Heart right ventricle (tissue), 16 donors: ENCODE data around the gene NEK11. TPM values are rescaled to one million over a fixed set of nuclear protein-coding genes. Genes with fewer than 3 reads are reported as not detected.

Experiments used
- ATAC-seq, 8 donors: fragments of 200-7000 bp; cut with Tn5 transposase; one replicate each; pipeline ENCODE4 v1.9.1; 2020; ENCODE audit warnings: mild to moderate bottlenecking in 8 of 8, moderate library complexity in 8 of 8, moderate number of reproducible peaks in 1 of 8
- DNase-seq, 2 donors: peaks; one replicate each; pipeline ENCODE4 v3.0.0-alpha.2; 2020
- H3K27ac ChIP-seq, 10 donors: fragments of 200-600 bp; sonication (generic) in 2 of 10; one replicate each; pipeline versions ENCODE4 v1.5.0 to v1.8.0; 2020 to 2022; ENCODE audit warnings: mild to moderate bottlenecking in 3 of 10
- H3K27me3 ChIP-seq, 7 donors: fragments of 200-600 bp; one replicate each; pipeline ENCODE4 v1.8.0; 2021 to 2022; ENCODE audit warnings: mild to moderate bottlenecking in 2 of 7
- H3K36me3 ChIP-seq, 9 donors: fragments of 200-600 bp; sonication (generic) in 1 of 9; one replicate each; pipeline versions ENCODE4 v1.5.0 to v1.8.0; 2020 to 2022; ENCODE audit warnings: mild to moderate bottlenecking in 2 of 9
- H3K4me1 ChIP-seq, 9 donors: fragments of 200-600 bp; sonication (generic) in 1 of 9; one replicate each; pipeline versions ENCODE4 v1.5.0 to v1.8.0; 2020 to 2022; ENCODE audit warnings: mild to moderate bottlenecking in 4 of 9
- H3K4me3 ChIP-seq, 10 donors: fragments of 200-600 bp; sonication (generic) in 2 of 10; one replicate each; pipeline versions ENCODE4 v1.5.0 to v1.8.0; 2020 to 2022; ENCODE audit warnings: mild to moderate bottlenecking in 7 of 10, moderate library complexity in 2 of 10
- H3K9me3 ChIP-seq, 11 donors: fragments of 200-600 bp in 10 of 11; sonication (generic) in 2 of 11; one replicate each; pipeline versions ENCODE4 v1.5.0 to v1.8.0; 2013 to 2022; ENCODE audit warnings: mild to moderate bottlenecking in 2 of 11, control low read depth in 1 of 11, moderate library complexity in 1 of 11
- CTCF ChIP-seq, 9 donors: fragments of 200-600 bp; sonication (generic) in 2 of 9; IDR thresholded peaks; one replicate each; pipeline versions ENCODE4 v1.5.0 to v1.8.0; 2021 to 2022; ENCODE audit warnings: antibody characterized with exemption in 9 of 9, mild to moderate bottlenecking in 5 of 9, moderate library complexity in 1 of 9
- WGBS, 2 donors: extraction: QIAGEN DNeasy Blood & Tissue Kit; methylation state at CpG; one replicate each; pipeline ENCODE4 v1.1.7; 2013; ENCODE audit warnings: inconsistent platforms in 1 of 2; 5-methylcytosine and 5-hydroxymethylcytosine counted together
- intact Hi-C, 10 donors: fragments of 100-400 bp; cut with DNase I; formaldehyde crosslinking; loops; one replicate each; pipeline versions ENCODE4 v1.11.1 to v1.14.2; 2022
- polyA plus RNA-seq, 2 donors: library from polyadenylated mRNA; stranded (reverse); fragments of 200-250 nt; gene quantifications; one replicate each; pipeline ENCODE4 v1.2.3, GENCODE V29; 2013
- total RNA-seq, 10 donors: library from RNA; stranded (reverse); fragmentation: NEBNext Ultra II Directional in 3 of 10; extraction: Animal tissue kit (Norgen Biotek cat#: 25700) in 3 of 10; gene quantifications; one replicate each; pipeline versions ENCODE4 v1.2.1 to v1.2.4, GENCODE V29; 2021 to 2023
- donor health status: Arrhythmogenic right ventricular cardiomyopathy.
- donor health status: ischemic (EF 13 %, LVEDD 7.1; RV severe dilation, severe dysfunction).
- donor health status: healthy with polysubstance abuse.
- donor health status: DM: no; HTN: yes; CAD: no.
- donor health status: DM: no; HTN: no; CAD: no.
- donor health status: ischemic (EF 25% LVEDD 6.9; RV normal size, moderate dysfunction).
- donor health status: ischemic (EF 25% LVEDD 5.7; RV mildly dilated, moderate dysfunction).
- donor health status: healthy.
- donor health status: DM: yes; HTN: yes; CAD: no.
- donor health status: Ischemic cardiomyopathy.
- donor health status: ischemic (EF 35%, LVEDD 5.7; RV mildly dilated, moderate dysfunction).
- donor health status: nonischemic (EF 11% LVEDD 7.7; RV severe dilation, severe dysfunction).
- donor health status: DM: yes; HTN: yes; CAD: no.
- donor health status: PGD.
- donor health status: ischemic (EF 29% LVEDD 5.4; RV normal size, mild dysfunction).
- donor health status: nonischemic (EF 23%, LVEDD 6.1; RV moderate dilation, normal function).

The NEK11 gene
- total and polyA plus RNA-seq, 12 donors: 0.88 to 3.7 (median 1.9) TPM

DNA sequence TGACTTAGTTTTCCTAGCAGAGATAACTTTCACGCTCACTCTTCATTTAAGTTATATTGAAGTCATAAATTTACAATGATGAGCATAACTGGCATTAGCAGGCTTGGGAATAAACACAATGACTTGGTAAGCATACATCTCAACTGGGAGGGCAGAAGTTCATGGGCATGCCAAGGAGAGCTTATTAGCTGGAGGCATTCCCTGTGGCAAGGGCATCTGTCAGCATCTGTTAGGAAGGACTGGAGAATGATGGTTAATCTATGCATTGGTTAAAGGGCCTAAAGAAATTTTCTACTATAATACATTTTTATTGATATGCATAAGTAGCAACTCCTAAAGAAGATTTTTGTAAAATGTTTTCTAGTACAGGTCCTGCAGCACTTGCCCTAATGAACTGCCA, 52.4 kb downstream of the NEK11 start:
- no peak for TF ChIP-seq CTCF (IDR thresholded peaks at IDR 0.05)
- H3K9me3 ChIP-seq: no peaks in the 10 kb centered on the region
- no peaks in the 10 kb centered on the region for H3K36me3 ChIP-seq
- no peak for DNase-seq
- 97 to 100% methylated on average over 1 of the region's 1 CpG for WGBS, 2 donors
- H3K4me1 ChIP-seq: peaks cover 0 to 27% (median 6%) of the 10 kb centered on the region in 9 donors
- no peaks in the 10 kb centered on the region for H3K27me3 ChIP-seq
- intact Hi-C loops: no loop called here
- ATAC-seq: no peak
- no peak overlapping the region for H3K27ac ChIP-seq
- no peak overlapping the region for H3K4me3 ChIP-seq

DNA sequence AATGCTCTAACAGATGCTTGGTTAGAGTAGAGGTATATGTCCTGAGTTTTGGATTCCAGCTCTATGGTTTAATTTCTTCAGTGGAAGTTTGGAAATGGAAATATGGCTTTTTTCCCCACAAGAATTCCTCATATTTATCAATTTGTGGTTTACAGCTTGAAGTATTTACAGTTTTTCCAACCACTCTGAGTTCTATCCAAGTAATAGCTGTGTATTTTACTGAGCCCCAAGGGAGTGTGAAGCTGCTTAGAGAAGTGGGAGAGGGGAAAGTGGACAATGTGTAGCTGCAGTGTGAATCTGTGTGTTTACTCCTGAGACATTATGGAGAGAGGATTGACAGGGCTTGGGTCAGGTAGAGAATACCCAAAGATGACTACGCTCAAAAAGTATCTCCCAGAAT, 54.5 kb downstream of the NEK11 start:
- H3K36me3 ChIP-seq: no peaks in the 10 kb centered on the region
- WGBS, 2 donors: 96 to 100% methylated on average over 1 of the region's 1 CpG
- intact Hi-C loops: no loop called here
- TF ChIP-seq CTCF (IDR thresholded peaks at IDR 0.05): no peak
- ATAC-seq (no peak), DNase-seq (no peak)
- no peak overlapping the region for H3K27ac ChIP-seq
- H3K9me3 ChIP-seq: peaks cover 0 to 6% (median 0%) of the 10 kb centered on the region in 11 donors
- no peaks in the 10 kb centered on the region for H3K27me3 ChIP-seq
- H3K4me3 ChIP-seq: no peak overlapping the region
- H3K4me1 ChIP-seq: peaks cover 0 to 15% (median 5%) of the 10 kb centered on the region in 9 donors

GRCh38 chr3:131082246-131082645, 55.6 kb downstream of the NEK11 start:
- Histone ChIP-seq H3K4me3 (no peak overlapping the region), H3K27me3 (no peaks in the 10 kb centered on the region), H3K4me1 (peaks cover 0 to 12% (median 5%) of the 10 kb centered on the region in 9 donors), H3K9me3 (peaks cover 0 to 10% (median 0%) of the 10 kb centered on the region in 11 donors), H3K27ac (no peak overlapping the region), H3K36me3 (no peaks in the 10 kb centered on the region)
- TF ChIP-seq CTCF (IDR thresholded peaks at IDR 0.05): no peak
- DNase-seq (no peak), ATAC-seq (no peak)
- intact Hi-C loops: no loop called here
- WGBS, 2 donors: 98 to 99% methylated on average over 4 of the region's 4 CpGs

DNA sequence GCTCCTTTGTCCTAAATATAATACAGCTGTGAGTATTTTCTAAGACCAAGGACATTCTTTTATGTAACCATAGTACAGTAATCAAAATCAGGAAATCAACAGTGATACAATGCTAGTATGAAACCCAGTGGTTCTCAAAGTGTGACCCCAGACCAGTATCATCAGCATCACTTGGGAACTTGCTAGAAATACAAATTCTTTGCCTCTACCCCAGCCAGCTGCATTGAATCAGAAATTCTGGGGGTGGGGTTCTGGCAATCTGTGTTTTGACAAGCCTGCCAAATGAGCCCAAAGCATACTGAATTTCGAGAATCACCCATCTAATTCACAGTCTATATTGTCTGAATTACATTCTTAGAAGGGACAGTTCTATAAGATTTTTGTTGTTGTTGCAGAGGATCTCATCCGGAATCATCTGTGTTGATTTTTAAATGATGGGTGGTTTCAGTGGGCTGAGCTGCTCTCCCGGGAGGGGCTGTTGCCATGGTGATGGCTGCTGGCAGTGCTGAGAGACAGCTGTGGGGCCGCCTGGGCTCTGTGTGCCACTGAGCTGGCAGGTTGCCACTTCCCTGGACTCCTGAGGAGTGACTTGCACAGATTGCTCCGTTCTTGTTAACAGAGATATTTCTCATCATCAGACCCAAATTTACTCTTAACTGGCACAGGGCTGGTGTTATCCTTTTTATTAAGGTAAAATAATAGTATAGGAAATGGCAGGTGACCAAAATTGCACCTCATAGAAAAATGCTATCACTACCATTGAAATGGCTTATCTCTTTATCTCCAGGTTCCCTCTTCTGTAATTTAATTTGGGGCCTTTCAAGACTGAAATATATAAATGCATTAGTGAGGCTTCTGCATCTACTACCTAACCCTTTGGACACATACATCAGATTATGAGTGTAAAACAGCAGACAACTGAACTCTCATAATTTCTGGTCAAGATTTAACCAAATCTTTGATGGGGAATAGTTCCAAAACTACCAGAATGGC, 56.5 kb downstream of the NEK11 start:
- no peak overlapping the region for H3K27ac ChIP-seq
- WGBS, 2 donors: 28 to 36% methylated on average over 5 of the region's 5 CpGs
- peak; percentile 29 to 55 for DNase-seq
- no peak for TF ChIP-seq CTCF (IDR thresholded peaks at IDR 0.05)
- no peak overlapping the region for H3K4me3 ChIP-seq
- H3K27me3 ChIP-seq: no peaks in the 10 kb centered on the region
- H3K36me3 ChIP-seq: no peaks in the 10 kb centered on the region
- intact Hi-C loops: no loop called here
- peak in 2 of 8 donors; percentile 49 to 57 for ATAC-seq
- peaks cover 0 to 10% (median 0%) of the 10 kb centered on the region in 11 donors for H3K9me3 ChIP-seq
- H3K4me1 ChIP-seq: peaks cover 0 to 12% (median 5%) of the 10 kb centered on the region in 9 donors
